ENCODE data around the gene RAB3IL1.

- no peak for TF ChIP-seq POLR2A (IDR thresholded peaks at IDR 0.05)
- TF ChIP-seq CTCF (IDR thresholded peaks at IDR 0.05), result no peak
- peak in 1 of 3 donors; percentile 54 for TF ChIP-seq POLR2AphosphoS5 (IDR thresholded peaks at IDR 0.05)
Measured at GRCh38 chr11:61966734-61967115, 49.4 kb upstream of the RAB3IL1 start.

Data from breast epithelium (tissue), 3 donors.